Measurements from ENCODE around the gene LONRF3.

The LONRF3 gene

DNA sequence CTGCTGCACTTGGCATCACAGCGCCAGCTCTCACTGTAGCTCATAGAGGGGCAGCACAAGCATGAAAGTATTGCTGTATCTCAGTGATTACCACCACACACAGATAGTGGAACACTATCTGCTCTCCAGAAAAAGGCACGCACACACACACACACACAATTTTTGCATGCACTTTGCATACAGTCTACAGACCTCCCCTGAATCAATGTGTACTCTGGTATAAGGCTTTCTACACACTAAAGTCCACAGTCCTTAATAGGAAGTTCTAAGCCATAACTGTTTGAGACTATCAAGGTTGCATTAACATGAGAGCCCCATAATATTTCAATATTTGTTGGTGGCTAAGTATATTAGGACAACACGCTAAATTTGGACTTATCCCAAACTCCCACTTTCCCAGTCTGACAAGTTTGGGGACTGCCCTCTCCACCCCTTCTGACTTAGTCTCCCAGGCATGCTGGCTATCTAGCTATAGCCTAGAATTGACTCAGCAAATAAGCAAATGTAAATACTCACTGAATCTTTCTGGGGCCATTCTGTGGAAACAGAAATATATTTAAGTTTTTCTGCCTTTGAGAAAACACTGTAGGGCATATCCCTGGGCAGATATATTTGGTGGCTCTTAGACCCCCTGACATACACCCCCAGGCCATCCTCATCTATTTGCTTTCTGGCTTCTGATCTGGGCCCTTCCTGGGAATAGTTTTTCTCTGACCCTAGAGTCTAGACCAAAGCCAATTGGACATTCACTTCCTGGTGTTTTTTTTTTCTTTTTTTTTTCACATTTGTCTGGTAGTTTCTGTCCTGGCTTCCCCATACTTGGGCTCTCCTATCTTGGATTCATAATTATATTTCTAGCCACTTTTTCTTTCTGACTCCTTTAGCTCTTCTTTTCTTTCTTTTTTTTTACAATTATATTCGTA is 62.0 kb downstream of the LONRF3 start:
- no peaks in the 10 kb centered on the region for H3K4me1 Mint-ChIP-seq
- H3K4me3 Mint-ChIP-seq = no peak overlapping the region
- no peaks in the 10 kb centered on the region for H3K9me3 Mint-ChIP-seq
- no peak for DNase-seq (ENCODE audit: low spot score in 2 of 2)
- no peak overlapping the region for H3K27ac Mint-ChIP-seq
- no peak for ATAC-seq (ENCODE audit: low read depth)
- peaks cover 2% of the 10 kb centered on the region for H3K36me3 Mint-ChIP-seq
- H3K27me3 Mint-ChIP-seq = peaks cover 4% of the 10 kb centered on the region

DNA sequence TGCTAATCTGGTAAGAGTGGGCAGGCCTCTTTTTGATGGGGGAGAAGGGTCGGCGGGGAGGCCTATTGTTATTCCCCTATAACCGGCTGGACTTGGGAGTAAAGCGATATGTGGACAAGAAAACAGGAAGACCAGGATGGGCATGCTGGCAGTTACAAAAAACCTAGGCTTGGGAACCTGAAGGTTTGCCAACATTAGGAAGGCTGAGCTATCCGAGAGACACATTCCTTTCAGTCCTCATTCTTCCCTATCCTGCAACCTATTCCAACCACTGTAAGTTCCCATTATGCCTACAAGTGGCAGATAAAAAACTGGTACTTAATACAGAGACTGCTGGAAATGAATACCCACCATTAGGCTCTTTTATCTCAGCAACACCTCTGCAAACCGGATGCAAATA is 66.0 kb downstream of the LONRF3 start:
- ATAC-seq (ENCODE audit: low read depth) (no peak), DNase-seq (ENCODE audit: low spot score in 2 of 2) (no peak)
- Mint-ChIP-seq H3K4me1 (no peaks in the 10 kb centered on the region), H3K27me3 (no peaks in the 10 kb centered on the region), H3K36me3 (no peaks in the 10 kb centered on the region), H3K4me3 (no peak overlapping the region), H3K9me3 (no peaks in the 10 kb centered on the region), H3K27ac (no peak overlapping the region)

DNA sequence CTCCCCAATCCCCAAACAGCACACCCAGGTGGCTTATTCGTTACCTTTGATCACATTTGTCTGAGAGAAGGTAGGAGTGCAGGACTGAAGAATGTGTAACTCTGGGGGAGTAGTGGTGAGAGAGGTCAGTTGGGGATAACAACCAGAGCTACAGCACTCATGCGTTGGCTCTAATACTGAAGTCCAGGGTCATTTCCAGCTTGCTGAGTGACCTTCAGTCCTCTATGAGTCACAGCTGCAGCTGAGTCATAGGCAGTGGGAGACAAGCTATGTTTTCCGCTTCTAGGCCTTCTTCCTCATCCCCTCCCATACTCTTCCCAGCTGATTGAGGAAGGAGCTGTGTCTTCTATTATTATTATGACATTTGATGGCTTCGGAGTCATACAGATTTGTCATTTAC is 66.8 kb downstream of the LONRF3 start:
- Mint-ChIP-seq H3K4me1 (no peaks in the 10 kb centered on the region), H3K27me3 (no peaks in the 10 kb centered on the region), H3K27ac (no peak overlapping the region), H3K9me3 (no peaks in the 10 kb centered on the region), H3K36me3 (no peaks in the 10 kb centered on the region), H3K4me3 (no peak overlapping the region)
- no peak for DNase-seq (ENCODE audit: low spot score in 2 of 2)
- no peak for ATAC-seq (ENCODE audit: low read depth)

DNA sequence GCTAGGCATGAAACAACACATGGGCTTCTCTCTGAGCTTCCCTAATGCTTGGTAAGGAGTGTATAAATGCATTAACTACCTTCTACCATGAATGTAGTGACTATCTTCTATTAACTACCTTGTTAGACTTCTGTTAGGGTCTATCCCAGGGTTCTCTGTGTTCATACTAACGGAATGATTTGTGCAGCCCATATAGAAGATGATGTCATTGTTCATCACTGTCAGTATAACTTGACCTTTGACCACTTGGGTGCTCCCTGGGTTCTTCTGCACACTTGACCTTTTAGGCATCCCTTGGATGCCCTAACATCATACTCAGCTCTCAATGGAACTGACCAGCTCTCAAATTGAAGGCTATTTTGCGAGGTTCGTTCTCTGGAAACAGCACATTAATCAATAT is 67.6 kb downstream of the LONRF3 start:
- DNase-seq (ENCODE audit: low spot score in 2 of 2) = no peak
- Mint-ChIP-seq H3K9me3 (no peaks in the 10 kb centered on the region), H3K36me3 (no peaks in the 10 kb centered on the region), H3K27ac (no peak overlapping the region), H3K27me3 (peaks cover under 1% of the 10 kb centered on the region), H3K4me3 (no peak overlapping the region), H3K4me1 (no peaks in the 10 kb centered on the region)
- ATAC-seq (ENCODE audit: low read depth) = no peak

DNA sequence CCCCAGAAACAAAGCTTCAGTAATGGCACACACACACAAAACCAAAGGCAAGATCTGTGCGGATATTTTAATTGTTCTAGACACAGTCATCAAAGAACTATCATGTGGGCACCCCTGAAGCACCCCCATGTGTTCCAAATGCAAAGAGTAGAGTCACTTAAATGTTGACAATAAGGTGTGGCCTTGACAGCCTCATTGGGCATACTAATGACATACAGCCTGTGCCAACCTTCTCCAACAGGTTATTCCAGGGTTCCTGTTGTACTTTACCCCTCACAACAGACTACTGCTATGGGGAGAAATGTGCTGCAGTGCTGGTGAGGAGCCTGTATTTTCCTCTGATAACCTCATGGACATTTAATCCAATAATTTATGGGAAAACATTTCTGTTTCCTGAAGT is 68.6 kb downstream of the LONRF3 start:
- DNase-seq (ENCODE audit: low spot score in 2 of 2) (no peak), ATAC-seq (ENCODE audit: low read depth) (no peak)
- Mint-ChIP-seq H3K36me3 (no peaks in the 10 kb centered on the region), H3K27ac (no peak overlapping the region), H3K27me3 (peaks cover 2% of the 10 kb centered on the region), H3K4me1 (peaks cover 2% of the 10 kb centered on the region), H3K4me3 (no peak overlapping the region), H3K9me3 (no peaks in the 10 kb centered on the region)

DNA sequence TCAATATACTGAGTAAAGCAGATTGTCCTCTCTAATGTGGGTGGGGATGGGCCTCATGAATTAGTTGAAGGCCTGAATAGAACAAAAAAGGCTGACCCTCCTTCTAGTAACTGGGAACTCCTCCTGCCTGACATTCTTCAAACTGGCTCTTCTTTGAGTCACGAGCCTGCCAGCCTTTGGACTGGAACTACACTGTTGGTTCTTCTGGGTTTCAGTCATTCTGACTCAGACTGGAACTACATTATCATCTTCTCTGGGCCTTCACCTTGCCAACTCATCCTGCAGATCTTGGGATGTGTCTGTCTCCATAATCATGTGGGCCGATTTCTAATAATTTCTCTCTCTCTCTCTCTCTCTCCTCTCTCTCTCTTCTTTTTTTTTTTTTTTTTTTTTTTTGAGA is 71.5 kb downstream of the LONRF3 start:
- Mint-ChIP-seq H3K4me3 (no peak overlapping the region), H3K27ac (no peak overlapping the region), H3K36me3 (no peaks in the 10 kb centered on the region), H3K4me1 (peaks cover 2% of the 10 kb centered on the region), H3K9me3 (no peaks in the 10 kb centered on the region), H3K27me3 (peaks cover 2% of the 10 kb centered on the region)
- DNase-seq (ENCODE audit: low spot score in 2 of 2) (no peak), ATAC-seq (ENCODE audit: low read depth) (no peak)

DNA sequence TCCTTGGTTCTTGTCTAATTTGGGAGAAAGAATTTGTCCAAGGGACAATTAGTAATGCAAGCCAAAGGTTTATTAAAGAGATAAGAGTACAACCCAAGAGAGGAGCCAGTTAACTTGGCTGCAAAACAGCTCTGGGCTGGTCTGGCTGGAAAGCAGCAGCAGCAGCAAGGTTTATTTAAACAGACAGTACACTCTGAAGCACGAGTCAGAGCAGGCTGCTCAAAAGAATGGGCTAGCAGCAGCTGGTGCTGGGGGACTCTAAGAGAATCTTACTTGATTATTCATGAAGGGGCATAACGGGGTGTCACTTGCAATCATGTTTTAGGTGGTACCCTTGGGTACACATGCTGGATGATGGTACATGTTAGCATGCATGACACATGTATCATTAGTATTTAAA is 81.3 kb downstream of the LONRF3 start:
- H3K9me3 Mint-ChIP-seq = no peaks in the 10 kb centered on the region
- ATAC-seq (ENCODE audit: low read depth) (no peak), DNase-seq (ENCODE audit: low spot score in 2 of 2) (no peak)
- H3K4me3 Mint-ChIP-seq = no peak overlapping the region
- no peak overlapping the region for H3K27ac Mint-ChIP-seq
- H3K36me3 Mint-ChIP-seq = no peaks in the 10 kb centered on the region
- no peaks in the 10 kb centered on the region for H3K4me1 Mint-ChIP-seq
- H3K27me3 Mint-ChIP-seq = no peaks in the 10 kb centered on the region

DNA sequence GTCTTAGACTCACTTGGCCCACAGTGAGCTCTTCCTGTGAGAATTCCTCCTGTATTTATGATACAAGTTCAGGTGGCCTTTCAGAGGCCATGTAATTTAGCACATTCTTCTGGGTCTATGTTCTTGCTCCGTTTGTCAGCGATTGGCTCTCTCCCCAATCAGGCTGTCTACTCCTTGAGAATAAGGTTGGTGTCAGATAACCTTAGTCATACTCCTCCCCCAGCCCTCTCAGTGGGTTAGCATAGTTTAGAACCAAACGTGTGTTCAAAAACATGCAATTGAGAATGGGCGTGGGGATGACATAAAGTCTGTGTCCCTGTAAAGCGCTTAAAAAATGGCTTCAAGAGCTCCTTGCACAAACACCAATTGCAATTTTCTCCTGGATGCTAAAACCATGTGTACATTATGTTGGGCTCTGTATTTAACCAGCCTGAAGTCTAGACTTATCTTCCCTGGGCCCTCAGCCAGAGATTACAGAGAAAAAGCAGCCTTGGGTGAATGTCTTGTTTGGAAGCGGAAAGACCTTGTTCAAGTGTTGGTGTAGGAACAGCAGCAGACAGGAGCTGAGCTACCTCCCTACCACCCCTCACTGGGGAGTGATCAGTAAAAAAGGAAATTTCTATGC is 88.4 kb downstream of the LONRF3 start:
- Mint-ChIP-seq H3K9me3 (no peaks in the 10 kb centered on the region), H3K27me3 (no peaks in the 10 kb centered on the region), H3K4me3 (no peak overlapping the region), H3K4me1 (no peaks in the 10 kb centered on the region), H3K27ac (no peak overlapping the region), H3K36me3 (no peaks in the 10 kb centered on the region)
- DNase-seq (ENCODE audit: low spot score in 2 of 2) (no peak), ATAC-seq (ENCODE audit: low read depth) (no peak)

DNA sequence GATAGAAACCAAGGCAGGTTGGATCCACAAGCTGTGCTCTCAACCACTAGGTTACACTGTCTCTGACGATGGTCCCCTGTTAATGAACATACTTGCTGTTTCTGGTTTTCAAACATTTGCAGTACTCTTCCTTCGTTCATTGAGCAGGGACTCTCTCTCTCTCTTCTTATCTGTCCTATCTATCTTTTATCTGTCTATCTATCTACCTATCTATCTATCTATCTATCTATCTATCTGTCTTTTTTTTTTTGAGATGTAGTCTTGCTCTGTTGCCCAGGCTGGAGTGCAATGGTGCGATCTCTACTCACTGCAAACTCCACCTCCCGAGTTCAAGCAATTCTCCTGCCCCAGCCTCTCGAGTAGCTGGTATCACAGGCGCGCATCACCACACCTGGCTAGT is 89.0 kb downstream of the LONRF3 start:
- no peaks in the 10 kb centered on the region for H3K4me1 Mint-ChIP-seq
- H3K9me3 Mint-ChIP-seq = no peaks in the 10 kb centered on the region
- ATAC-seq (ENCODE audit: low read depth) = no peak
- no peak overlapping the region for H3K27ac Mint-ChIP-seq
- no peaks in the 10 kb centered on the region for H3K27me3 Mint-ChIP-seq
- H3K36me3 Mint-ChIP-seq = no peaks in the 10 kb centered on the region
- H3K4me3 Mint-ChIP-seq = no peak overlapping the region
- no peak for DNase-seq (ENCODE audit: low spot score in 2 of 2)

DNA sequence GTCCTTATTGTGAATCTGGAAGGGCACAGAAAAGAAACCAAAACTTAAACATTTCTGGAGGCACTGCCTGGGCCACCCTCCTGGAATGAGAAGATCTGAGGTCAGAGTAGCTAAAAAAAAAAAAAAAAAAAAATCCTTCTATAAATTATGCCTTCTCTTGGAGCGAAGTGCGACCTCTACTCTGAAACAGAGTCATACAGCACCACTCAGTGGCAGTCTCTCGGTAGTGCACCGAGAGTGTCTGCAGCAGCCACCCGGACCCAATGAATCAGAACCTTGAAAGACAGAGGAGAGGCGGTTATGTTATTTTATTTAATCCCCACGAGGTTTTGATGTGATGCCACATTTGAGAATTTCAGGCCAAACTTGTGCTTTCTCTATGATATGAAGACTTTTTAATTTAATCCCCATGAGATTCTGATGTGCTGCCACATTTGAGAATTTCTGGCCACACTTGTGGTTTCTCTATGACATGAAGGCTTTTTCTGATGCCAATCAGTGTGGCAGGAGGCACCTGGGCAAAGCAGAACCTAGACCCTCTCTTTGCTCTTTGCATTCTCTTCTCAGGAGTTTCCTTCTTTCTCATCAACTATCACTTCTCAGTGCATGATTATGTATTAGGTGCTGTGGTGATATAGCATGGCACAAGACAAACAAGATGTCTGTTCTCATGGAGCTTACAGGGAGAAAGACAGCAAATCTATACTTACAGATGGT is 92.8 kb downstream of the LONRF3 start:
- ATAC-seq (ENCODE audit: low read depth) (peak; percentile 67), DNase-seq (ENCODE audit: low spot score in 2 of 2) (peak; percentile 32 to 39)
- no peaks in the 10 kb centered on the region for H3K9me3 Mint-ChIP-seq
- H3K27ac Mint-ChIP-seq = no peak overlapping the region
- no peaks in the 10 kb centered on the region for H3K36me3 Mint-ChIP-seq
- H3K27me3 Mint-ChIP-seq = no peaks in the 10 kb centered on the region
- H3K4me3 Mint-ChIP-seq = no peak overlapping the region
- peaks cover 10% of the 10 kb centered on the region for H3K4me1 Mint-ChIP-seq

Data from memory B cell (primary cell).